ENCODE measurements around the gene ZMIZ1.

ZMIZ1 gene

DNA sequence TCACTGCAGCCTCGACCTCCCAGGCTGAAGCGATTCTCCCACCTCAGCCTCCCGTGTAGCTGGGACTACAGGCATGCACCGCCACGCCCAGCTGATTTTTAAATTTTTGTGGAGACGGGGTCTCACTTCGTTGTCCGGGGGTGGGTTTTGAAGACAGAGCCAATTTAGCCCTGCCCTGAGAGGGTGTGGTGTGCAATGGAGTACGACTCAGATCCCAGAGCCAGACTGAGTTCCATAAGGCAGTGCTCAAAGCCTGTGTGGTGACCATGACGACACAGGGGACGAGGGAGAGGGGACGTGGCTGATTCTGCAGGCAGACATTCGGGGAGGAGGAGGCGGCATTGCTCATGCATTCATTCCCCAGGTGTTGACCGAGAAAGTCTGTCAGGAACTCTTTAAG, 72.1 kb downstream of the ZMIZ1 start:
- no peak for DNase-seq

DNA sequence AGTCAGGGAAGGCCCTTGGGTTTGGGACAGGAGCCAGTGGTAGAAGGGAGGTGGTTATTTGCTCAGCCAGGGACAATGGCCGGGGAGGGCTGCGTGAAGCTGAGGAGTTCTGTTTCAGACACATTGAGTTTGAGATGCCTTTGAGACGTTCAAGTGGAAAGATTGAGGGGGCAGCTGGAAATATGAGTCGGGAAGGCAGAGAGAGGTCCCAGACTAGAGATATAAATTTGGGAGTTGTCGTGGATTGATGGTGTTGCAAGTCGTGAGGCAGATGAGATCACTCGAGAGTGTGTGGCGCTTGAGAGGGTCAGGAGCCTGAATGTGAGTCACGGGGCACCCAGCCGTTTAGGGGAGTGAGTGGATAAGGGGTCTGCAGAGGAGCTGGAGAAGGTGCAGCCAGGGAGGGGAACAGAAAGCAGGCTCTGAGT, 73.3 kb downstream of the ZMIZ1 start:
- DNase-seq = no peak

DNA sequence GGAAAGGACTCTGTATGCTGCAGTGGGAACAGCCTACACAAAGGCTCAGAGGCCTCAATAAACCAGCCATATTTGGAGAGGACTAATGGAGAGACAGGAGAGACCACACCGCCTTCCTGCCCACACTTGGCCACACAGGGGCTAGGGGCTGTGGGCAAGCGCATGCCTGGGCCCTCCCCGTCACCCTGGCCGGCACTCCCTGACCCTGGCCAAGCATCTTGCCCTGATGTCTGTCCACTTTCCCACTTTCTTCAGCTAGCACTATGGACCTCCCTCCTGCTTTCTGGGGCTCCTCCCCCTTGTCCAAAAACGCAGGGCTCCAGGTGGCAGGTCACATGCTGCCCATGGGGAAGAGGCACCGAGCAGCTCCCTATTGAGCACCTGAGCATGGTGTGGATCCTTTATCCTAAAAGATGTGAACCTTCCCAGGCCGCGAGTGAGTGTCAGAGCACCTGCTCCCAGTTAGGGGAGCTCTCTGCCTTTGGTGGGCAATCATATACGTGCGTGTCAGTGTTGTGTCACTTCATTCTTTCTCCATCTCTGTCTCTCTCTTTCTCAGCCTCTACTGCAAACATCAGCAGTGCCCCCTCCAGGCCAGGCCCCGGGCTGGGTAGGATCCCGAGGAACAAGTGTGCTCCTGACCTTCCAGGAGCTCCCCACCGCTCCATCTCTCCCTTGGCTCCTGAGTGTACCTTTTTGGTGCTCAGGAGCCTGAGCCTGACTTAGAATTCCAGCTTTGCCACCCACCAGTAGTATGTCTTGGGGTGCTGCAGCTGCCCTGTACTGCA, 74.0 kb downstream of the ZMIZ1 start:
- DNase-seq = no peak

DNA sequence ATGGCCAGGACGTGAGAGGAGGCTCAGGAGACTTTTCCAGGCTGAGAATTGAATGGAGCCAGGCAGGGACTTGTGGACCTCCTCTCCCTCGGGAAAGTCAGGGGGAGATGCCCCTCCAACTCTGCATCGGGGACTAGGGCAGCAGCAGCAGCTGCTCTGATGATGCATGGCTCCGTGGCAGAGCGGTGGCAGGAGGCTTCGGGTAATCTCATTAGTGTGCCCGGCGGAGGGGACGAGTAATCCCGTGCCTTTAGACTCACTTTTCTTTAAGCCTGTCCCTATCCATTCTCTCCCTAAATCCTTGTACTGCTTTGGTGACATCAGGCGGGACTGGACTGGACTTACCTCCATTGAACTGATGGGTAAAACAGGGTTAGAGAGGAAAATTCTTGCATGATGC, 75.1 kb downstream of the ZMIZ1 start:
- no peak for DNase-seq

GRCh38 chr10:79144351-79145173, 75.8 kb downstream of the ZMIZ1 start:
- no peak for DNase-seq

GRCh38 chr10:79145174-79145483, 76.4 kb downstream of the ZMIZ1 start:
- DNase-seq = no peak

DNA sequence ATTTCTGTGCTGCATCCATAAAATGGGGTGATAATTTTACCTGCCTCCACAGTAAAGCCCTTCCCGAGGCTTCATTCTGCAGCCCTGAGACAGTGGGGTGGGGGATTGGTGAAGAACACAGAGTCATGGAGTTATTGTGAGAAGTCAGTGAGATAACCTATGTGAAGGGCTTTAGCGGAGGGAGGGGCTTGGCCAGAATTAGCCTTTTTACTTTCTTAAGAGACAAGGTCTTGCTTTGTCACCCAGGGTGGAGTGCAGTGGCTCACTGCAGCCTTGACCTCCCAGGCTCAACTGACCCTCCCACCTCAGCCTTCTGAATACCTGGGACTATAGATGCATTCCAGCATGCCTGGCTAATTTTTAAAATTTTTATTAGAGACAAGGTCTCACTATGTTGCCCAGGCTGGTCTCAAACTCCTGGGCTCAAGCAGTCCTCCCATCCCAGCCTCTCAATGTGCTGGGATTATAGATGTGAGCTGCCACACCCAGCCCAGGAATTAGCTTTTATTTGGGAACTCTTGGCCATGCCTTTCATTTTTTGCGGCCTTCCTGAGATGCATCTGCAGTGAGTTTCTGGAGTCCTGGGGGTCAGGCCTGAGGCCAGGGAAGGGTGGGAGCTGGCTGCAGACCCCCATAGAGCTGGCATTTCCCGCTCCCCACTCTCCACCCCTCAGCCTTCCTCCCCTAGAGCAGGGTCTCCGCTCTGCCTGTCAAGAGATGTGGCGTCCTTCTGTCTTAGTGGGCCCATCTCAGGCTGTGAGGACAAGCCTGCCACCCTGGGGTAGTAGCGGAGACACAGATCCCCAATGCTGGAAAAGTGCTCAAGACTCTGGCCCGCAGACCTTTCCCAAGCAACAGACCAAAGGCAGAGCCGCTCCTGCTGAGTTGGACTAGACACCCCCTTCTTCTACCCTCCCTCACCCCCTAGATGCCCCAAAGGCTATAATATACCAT, 77.0 kb downstream of the ZMIZ1 start:
- DNase-seq = no peak

DNA sequence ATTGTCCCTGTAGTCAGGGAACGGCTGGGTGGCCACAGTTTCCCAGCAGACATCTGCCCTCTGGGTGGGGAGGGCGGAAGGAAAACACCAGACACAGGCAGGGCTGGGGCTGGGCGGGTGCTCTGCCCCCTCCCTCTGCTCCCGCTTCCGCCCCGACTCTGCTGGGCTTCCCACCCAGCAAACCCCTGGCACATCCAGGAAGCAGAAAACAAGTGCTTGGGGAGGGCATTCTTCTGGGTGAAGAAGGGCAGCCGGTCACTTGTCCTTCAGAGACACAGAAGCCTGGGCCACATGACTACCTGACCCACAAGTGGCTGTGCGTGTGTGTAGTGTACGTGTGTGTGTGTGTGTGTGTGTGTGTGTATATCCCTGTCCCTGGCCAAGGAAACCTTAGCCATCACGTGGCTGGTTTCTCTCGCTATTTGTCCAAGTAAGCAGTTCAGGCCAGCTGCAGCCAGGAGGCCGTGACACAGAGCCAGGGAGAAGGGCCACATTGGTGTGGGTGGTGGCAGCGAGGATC, 77.9 kb downstream of the ZMIZ1 start:
- no peak for DNase-seq

DNA sequence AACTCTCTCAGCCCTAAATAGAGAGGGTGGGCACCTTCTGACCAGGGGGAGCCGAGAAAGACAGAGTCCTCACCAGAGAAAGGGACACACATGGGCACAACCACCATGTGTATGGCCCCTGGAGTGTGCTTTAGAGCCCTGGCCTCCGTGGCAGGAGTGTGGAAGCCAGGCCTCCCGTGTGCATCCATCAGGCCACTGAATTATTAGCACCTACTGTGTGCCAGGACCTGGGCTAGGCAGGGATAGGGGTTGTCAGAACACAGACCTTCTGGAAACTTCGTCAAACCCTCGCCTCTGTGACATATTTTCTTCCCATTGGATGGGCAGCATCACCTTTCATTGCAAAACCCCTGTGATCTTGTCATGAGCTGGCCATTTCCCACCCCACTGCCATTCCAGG, 78.5 kb downstream of the ZMIZ1 start:
- no peak for DNase-seq

- no peak for DNase-seq
Observed at GRCh38 chr10:79147796-79148451, 79.2 kb downstream of the ZMIZ1 start.

- DNase-seq = no peak
Observed at GRCh38 chr10:79148452-79149344, 79.9 kb downstream of the ZMIZ1 start.

GRCh38 chr10:79149345-79149661, 80.5 kb downstream of the ZMIZ1 start:
- no peak for DNase-seq

DNA sequence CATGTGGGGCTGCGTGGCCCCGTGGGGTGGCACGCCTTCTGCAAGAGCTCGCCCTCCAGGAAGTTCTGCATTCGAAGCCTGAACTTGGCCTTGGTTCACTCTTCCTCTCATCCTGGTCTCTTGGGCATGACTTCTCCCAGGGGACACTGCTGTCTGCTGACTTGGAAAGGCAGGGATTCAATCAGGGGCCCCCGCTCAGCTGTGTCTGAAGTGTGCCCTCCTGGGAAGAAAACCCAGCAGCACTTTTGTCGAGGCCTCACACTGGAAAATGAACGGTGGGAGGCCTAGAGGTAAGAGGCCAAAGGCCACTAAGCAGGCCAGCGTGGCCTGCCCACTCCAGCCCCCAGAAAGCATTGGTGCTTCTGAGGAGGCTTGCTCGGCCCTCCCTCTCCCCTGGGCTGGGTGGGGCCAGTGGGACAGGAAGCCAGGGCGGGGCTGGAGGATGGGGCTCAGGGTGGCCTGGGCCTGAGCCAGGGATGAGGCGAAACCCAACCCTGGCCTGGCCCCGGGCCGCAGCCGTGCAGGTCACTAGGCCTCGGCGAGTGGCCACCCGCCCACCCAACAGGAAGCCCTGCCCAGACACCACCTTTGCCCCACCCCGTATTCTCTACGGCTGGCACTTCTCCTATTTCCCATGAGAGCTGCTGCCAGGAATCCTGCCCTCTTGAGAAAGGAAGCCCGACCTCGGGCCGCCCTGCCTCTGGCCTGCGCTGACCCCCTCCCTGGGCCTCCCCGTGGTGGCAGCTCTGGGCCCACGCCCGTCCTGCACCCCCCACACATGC, 81.1 kb downstream of the ZMIZ1 start:
- peak; percentile 62 to 82 for DNase-seq

DNA sequence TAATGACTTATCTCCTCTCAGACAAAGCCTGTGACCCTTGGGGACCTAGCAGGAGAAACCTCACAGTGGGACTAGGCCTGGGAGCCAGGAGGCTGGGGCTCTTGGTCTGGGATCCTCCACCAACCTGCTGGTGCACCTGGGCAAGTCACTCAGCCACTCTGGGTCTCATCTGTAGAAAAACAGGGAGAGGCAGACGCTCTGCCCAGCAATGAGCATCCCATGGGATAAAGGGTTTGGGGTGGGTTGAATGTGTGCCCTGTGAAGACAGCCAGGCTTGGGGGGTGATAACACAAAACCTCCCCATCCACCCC, 81.6 kb downstream of the ZMIZ1 start:
- no peak for DNase-seq

DNA sequence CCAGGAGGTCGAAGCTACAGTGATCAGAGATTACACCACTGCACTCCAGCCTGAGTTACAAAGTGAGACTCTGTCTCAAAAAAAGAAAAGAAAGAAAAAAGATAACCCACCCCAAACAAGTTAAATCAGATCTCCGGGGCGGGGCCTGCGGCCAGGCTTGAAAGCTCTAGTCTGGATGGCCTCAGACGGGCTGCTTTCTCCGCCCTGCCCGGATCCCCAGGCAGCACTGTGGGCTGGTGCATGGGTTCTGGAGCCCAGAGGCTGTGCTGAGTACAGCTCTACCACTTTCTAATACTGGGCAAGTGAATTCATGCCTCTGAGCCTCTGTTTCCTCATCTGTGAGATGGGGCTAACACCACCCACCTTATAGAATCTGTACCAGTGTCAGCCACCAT, 83.7 kb downstream of the ZMIZ1 start:
- no peak for DNase-seq

- DNase-seq = no peak
Observed at GRCh38 chr10:79153745-79154144, 85.0 kb downstream of the ZMIZ1 start.

DNA sequence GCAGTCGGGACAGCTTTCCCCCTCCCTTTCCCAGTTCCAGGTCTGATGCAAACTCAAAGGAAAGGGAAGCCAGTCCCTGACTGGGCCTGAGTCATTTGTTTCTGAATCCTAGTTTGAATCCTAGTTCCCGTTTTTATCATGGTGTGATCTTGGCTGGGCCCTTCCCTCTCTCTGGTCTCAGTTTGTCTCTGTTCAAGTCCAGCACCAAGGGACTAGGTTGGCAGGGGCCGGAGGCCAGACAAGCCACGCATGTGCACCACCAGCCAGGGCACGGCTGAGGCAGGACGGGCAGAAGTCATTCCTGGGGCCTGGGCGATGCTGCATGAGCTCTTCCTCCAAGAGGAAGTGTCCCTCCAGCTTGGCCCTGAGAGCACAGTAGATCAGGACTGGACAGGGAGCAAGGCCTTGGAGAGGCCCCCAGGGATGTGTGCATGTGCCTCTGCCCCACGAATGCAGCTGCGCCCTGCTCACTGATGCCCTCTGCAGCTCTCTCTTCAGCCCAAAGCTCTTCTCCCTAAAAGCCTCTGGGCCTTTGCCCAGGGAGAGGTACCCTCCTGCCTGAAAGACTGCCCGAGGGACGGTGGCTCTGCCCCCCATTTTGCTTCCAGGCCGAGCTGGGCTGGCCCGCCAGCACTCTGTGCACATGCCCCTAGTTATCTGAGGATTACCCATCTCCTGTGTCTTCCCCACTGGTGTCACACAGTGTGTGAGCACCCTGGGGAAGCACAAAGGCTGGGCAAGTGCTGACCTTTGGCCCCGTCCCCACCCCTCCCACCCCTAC, 86.7 kb downstream of the ZMIZ1 start:
- DNase-seq = peak in 1 of 2 experiments; percentile 11

DNA sequence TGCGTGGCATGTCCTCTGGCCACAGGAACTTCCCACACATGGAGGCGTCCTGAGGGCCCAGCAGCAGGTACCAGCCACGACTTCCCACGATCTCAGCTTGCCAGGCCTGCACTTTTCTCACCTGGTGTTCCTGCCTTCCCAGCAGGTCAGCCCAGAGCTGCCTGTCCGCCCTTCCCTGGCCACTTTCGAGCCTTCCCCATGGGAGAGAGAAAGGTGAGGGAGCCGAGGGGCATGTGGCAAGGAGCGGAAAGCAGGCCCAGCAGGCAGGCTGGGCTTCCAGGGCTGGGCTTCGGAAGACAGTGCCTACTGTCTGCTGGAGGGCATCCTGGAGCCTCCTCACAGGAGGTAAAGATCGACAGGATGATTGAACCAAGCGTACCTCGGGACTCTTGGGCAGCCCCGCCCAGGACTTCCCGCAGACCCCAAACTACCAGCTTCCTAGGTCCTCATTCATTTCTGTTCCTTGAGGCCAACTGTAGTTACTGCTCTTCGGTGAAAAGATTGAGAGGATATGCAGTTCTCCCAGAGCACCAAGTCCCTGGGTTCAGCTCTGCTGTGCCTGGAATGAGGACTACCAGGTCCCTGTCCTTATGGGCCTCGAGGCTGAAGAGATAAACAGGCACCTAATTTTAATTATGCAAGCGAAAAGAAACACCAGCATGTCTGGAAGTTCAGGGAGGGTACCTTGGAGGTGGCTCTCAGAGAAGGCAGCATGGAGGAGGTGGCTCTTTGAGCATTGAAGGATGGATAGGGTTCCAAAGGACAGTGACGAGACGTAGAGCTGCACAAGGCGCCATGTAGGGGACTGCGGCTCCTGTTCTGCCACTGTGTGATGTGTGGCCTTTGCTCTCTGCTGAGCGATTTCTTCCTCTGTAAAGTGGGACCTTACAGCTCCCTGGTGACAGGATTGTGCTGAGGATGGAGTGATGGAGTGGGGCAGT, 87.8 kb downstream of the ZMIZ1 start:
- DNase-seq = no peak

DNA sequence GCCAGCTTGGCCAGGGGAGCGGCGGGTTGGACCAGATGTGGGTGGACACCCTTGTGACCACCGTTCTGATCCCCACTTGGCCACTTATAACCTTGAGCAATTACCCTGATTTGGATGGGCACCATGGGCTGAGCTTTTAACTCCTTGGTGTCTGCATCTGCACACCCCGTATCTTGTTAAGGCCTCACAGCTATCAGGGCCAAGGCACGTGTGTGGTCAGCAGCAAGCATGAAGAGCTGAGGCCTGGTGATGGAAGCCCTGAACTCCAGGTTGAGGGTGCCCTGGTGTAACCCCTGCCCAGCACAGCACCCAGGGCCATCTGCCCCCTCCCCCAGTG, 89.2 kb downstream of the ZMIZ1 start:
- DNase-seq = no peak

Measured in SW 1271 (cell line).